GM19395 (cell line): ENCODE measurements around the gene MED13.
"Not testable (repeated sequence)": the region's sequence is repeated elsewhere in the genome, so short reads cannot be mapped to it uniquely, and the experiment has no call there.

Experiments
- ATAC-seq: cut with Tn5 transposase; IDR thresholded peaks from one replicate; pipeline ENCODE4 v1.9.1; 2021; ENCODE audit warnings: mild to moderate bottlenecking, moderate library complexity; ENCODE audit not compliant: unreplicated experiment

Gene MED13

DNA sequence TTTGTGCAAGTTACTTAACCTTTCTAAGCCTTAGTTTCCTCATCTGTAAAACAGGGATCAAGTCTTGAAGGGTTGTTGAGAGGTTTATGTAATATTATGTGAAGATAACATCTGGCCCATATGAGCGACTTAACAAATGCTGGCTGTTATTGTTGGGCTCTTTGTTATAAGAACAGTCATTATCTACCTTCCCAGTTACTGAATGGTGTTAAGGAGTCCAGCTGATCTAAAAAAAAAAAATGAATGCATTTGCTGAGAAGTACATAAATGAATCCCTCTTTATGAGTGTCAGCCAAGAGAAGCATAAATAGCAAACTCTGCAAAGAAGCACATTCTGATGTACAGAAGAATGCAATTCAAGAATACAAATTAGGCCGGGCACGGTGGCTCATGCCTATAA, 24.3 kb upstream of the MED13 start:
- ATAC-seq, result no peak

DNA sequence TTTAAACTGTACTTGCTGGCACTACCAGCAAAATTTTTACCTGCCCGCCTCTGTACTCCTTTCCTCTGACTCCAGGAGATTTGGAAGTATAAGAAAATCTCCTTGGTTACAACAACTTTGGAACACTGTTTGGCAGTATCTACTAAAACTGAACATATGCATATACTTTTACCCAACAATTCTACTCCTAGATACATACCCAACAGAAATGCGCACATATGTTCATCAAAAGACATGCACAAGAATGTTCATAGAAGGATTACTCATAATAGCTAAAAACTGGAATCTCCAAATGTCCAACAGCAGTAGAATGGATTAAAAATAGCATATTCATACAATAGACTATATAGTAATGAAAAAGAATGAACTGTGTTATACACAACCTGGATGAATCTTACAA, 21.7 kb upstream of the MED13 start:
- no peak for ATAC-seq

DNA sequence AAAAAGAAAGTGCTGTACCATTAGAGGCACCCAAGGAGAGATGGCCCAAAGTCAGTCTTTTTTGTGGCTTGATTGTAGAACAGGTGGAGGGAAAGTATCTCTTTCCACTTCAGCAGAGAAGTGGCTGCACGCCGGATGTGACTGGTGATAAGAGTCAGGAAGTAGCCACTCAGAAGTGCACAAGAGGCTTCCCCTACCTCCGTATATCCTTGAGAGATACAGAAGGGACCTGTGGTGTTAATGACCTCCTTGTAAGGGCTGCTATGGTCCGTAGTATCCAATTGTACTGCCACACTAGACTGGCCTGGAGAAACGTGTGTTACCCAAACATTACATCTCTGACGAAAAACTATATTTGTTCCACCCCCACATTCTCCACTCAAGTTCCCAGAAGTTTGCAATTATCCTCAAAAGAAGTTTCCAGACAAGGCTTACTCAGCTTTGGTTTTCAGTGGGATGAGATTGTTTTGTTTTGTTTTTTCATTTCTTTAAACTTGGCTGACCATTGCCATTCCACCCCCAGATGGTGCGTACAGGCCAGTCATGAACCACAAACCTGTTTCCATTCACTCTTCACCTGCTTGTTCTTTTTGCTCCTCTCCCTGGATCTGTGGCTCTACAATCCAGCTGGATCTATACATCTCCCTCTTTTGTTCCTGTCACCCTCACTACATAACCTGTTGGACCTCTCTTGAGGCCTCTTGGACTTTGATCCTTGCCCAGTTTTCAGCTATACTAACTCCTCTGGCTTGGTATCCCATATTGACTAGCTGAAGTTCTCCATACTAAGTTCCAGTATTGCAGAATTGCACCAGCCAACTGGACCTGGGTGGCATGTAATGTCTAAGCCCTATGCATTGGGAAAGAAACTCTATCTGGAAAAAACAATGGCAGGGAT, 20.7 kb upstream of the MED13 start:
- peak; percentile 68 for ATAC-seq

DNA sequence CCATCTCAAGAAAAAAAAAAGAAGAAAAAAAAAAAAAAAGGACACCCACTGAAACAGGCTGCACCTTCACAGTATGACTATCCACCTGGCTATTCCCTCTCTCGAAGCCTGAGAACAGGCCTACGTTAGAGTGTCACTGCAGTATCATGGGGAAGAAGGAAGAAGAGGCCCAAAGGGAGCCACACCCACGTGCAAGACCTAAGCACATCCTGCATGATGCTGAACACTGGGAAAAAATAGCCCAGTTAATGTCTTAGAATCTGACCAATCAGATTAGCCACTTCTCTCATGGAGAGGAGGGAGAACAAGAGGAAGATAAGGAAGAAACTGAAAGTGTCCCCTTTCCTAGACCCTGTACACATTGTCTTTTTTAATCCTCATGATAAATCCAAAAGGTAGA, 19.5 kb upstream of the MED13 start:
- ATAC-seq, result no peak

DNA sequence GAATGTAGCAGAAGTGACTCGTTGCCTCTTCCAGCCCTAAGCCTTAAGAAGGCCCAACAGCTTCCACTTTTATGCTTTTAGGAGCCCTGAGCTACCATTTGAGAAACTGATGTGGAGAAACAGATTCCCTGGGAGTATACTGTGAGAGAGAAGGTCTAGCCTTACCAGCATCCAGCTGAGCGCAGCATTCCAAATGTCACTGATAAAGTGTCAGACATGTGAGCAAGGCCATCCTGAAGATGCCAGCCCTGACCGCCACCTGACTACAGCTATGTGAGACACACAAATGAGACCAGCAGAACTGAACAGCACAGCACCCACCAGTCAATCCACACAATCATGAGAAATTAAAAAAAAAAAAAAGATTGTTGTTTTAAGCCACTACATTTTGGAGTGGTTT, 18.6 kb upstream of the MED13 start:
- no peak for ATAC-seq

DNA sequence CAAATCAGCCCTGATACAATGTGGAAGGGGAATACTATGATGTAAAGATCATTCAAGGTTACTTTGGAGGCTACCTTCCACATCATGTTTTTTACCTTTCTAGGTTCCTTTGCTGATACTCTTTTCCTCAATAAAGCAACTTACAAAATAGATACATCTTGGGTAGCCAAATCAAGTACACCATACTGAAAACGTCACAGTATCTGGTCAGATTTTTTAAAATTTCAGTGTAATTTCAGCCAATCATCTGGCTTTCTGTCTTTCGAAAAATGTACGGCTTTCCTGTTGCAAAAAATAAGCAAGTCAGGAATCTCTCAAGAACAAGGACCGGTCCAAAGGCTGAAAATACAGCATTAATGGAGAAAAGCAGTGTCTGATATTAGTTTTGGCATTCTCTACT, 15.6 kb upstream of the MED13 start:
- no peak for ATAC-seq

DNA sequence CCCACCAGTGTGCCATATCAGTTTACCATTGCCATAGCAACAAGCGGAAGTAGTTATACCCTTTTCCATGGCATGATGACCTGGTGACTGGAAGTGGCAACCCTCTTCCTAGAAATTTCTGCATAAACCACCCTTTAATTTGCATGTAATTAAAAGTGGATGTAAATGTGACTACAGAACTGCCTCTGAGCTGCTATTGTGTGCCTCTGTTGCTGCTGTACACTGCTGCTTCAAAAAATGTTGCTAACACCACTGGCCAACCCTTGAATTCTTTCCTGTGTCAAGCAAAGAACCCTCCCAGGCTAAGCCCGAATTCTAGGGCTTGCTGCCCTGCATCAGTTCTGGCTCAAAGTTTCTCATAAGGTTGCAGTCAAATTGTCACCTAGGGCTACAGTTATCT, 12.9 kb upstream of the MED13 start:
- ATAC-seq, result no peak

DNA sequence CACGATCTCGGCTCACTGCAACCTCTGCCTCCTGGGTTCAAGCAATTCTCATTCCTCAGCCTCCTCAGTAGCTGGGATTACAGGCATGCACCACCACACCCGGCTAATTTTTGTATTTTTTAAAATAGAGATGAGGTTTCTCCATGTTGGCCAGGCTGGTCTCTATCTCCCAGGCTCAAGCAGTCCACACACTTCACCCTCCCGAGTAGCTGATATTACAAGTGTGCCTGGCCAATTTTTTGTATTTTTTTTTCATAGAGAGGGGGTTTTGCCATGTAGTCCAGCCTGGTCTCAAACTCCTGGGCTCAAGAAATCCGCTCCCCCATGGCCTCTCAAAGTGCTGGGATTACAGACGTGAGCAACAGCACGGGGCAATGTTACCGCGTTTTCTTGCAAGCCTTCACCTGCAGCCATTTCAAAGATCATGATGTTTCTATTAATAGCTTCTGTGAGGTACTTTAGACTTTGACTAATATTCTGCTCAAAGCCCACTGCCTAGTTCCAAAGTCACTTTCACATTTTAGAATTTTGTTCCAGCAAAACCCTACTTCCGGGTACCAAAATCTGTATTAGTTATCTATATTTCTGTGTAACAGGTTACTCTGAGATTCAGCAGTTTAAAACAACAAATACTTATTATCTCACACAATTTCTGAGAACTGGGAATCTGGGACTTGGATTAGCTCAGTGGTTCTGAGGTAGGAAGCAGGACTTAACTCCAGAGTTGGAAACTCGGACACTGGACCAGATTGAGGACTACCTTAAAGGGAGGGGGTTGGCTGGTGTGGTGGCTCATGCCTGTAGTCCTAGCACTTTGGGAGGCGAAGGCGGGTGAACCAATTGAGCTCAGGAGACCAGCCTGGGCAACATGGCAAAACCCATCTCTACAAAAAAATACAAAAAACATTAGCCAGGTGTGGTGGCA, 12.0 kb upstream of the MED13 start:
- ATAC-seq, result no peak

DNA sequence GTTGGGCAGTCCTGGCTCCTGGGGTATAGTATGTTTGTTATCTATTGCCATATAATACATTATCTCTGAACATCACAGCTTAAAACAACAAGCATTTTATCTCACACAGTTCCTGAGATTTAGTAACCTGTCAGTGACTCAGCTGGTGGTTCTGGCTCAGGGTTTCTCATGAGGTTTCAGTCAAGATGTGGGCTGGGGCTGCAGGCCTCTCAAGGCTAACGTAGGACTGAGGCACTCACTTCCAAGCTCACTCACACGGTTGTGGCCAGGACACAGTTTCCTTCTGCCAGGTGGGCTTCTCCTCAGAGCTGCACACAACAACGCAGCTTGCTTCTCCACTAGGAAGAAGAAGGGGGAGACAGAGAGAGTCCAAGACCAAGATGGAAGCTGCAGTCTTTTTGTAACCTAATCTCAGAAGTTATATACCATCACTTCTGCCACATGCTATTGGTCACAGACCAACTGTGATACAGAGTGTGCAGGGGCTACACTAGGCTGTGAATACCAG, 10.3 kb upstream of the MED13 start:
- ATAC-seq, result no peak

DNA sequence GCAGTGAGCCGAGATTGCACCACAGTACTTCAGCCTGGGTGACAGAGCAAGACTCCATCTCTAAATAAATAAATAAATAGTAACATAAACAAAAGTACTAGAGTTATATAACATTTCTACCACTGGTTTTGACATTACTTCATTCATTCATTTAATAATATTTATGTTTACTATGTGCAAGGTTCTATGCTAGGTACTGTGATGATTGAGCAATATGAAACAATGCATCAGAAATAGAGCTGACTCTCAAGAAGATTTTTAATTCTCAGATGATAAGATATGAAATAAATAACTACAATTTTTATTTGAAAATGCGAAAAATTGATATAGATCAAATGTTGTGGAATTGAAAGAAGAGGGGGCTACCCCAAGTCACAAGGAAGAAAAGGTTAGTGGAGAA, 8.9 kb upstream of the MED13 start:
- no peak for ATAC-seq

DNA sequence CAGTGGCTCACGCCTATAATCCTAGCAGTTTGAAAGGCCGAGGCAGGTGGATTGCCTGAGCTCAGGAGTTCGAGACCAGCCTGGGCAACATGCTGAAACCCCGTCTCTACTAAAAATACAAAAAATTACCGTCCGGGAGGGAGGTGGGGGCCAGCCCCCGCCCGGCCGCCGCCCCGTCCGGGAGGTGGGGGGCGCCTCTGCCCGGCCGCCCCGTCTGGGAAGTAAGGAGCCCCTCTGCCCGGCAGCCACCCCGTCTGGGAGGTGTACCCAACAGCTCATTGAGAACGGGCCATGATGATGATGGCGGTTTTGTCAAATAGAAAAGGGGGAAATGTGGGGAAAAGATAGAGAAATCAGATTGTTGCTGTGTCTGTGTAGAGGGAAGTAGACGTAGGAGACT, 7.8 kb upstream of the MED13 start:
- not testable (repeated sequence) for ATAC-seq

DNA sequence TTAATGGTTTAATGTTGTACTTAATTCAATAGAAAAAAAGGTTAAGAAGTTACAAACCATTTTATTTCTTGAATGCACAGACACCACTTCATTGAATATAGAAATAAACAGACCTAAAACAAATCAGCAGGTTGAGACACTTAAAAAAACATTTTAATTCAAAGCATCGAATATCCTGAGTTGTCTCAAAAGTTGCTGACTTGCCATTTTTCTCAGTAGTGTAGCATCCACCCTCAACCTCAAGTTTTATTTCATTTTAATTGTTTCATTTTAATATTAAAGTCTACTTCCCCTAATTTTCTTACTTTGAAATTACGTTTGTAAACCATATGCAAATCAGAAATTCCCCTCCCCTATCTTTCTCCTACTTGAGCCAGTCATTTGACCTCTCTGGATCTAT, 5.8 kb upstream of the MED13 start:
- no peak for ATAC-seq

DNA sequence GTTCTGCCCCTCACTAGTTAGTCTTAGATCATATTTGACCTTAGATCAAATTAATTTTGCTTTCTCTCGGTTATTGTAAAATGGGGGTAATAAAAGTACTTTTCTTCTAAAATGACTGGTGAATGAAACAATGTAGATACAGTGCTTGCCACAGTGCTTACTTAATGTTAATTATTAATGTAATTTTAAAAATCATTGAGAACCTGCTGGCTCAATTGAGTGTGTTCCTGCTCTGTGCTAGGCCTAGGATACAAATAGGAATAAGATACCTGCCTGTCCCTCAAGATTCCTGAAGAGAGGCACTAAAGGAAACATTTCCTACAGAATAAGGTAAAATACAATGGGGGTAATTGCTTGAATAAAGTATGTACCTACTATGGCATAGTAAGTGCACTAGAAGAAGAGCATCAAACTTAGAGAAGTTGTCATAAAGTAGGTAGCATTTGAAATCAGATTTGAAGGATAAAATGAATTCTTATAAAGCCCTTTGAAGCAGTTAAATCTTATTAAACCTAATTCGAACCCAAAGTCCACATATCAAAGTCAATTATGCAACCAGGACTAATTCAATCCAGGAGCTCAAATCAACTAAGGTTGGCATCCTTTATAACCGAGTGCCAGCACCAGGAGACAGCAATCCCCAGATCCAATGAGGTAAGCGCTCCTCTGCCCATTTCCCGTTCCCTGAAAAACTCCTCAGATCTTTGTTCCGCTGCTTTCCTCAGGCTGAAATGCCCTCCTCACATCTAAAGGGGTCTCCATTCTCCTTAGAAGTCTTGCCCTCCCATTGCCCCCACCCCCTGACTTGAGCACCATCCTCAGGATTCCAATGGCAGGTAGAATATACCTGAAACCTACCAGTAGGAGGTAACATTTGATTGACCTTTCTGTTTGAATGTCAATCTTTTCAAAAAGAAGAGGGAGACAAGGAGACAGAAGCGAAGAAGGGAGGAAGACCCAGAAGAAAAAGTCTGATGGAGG, 2.4 kb upstream of the MED13 start:
- ATAC-seq, result no peak

DNA sequence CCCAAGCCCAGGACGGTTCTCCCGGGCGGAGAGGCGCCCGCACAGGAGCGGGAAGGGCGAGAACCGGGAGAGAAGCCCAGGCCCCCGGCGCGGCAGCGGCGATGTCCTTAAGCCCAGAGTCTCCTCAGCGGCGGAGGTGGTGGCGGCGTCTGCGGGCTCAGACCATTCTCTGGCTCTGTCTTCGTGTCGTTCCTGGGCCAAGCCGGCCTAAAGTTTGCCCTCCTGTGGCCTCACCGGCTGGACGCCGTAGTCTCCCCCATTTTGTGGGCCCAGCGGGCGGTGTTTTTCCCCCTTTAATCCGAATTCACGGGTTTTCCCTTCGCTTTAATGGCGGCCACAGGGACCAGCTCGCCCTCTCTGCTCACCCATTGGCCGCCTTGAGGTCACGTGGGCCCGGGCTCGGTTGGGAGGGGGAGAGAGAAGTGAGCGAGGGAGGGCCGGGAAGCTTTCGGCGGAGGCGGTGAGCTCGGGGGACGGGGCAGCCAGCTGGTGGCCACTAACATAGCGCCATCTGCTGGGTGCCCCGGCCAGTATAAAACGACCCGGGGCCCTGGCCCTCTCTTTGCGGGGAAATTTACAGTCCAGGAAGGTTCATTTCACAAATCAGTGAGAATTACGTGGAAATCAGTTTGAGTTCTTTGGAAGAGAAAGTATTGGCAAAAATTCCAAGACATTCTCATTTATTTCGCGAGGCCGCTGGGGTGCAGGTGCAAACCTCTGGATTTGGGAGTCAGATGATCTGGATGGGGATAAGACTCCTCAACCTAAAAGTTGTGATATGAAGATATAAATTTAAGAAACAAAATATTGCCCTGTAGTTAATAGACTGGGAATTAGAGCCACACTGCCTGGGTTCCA, 762 bp upstream of the MED13 start:
- peak; percentile 92 for ATAC-seq

DNA sequence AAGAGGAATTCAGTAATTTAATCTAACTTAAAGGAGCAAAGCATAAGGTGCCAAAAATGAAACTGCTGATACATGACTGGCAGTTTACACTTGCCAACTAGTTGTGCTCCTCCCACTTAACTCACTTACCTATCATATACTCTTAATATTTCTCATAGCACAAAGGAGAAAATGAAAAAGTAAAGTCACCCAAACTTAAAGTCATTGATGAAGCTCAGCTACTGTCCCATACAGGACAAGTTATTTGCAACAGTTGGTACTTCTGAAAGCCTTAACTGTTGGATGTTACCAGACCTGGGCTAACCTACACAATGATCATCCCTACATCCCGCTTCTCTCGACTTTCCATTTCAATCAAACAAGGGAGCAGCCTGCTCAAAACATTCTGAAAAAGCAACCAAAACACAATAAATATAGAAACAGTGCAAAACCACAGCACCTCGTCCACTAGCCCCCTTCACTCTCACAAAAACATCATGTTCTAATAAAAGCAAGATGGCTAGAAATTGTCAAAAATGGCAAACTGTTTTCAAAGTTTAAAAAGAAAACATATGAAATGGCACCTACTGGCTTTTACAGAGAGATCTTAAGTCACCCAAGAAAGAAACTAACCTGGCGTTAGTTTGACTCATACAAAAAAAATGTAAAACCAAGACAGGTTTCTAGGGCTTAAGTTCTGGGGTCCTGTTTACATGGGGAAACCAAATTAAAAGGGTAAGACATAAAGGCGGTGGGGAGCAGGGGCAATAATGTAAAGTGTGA, 868 bp downstream of the MED13 start:
- ATAC-seq, result no peak

DNA sequence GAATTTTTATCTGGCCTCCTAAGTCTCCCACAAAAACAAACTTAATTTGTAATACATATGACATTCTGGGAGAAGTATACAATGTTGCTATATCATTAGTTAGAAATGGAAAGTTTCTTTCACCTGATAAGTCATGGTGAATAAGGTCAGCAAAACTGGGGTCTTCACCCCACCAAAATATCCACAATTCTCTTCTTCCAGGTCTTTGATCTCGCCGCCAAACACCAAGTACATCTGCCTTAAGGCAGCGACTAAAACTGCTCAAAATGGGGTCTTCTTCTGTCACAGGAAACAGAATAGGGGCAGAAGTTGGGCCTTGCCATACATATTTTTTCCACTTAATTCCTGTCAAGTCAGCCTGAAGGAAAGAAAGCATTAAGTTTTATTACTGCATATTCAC, 2.1 kb downstream of the MED13 start:
- ATAC-seq, result no peak

DNA sequence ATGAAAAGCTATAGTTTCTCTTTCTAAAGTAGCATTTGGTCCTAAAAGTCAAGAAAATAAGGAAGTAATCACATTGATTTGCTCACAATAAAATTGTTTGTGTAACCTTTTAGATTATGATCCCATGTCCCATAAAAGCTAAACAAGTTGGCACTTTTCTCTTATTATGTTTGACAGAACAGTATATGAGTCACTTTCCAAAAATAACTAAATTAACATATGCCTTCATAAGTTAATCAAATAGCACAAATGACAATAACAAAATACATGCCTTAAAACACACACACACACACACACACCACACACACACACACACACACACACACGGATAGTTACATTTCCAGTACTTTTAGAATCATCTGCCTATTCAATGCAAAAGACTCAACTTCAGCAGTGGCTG, 2.8 kb downstream of the MED13 start:
- ATAC-seq, result no peak

DNA sequence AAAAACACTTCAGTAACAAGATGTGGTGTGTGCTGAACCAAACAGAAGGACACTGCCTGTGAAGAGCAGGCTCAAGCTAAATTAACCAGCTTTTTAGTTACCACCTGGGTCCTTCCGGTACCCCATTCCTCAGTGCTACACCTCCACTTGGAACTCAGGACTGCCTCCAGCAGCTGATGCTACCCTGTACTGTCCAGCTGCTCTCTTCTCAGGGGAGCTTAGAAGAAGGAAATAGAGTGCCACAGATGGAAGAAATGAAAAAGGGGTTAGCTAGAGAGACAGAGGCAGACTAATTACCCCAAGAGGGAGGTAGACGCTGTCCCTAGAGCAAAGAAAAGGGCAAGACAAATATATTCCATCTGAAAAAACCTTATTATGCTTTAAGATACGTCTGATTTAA, 5.7 kb downstream of the MED13 start:
- no peak for ATAC-seq

DNA sequence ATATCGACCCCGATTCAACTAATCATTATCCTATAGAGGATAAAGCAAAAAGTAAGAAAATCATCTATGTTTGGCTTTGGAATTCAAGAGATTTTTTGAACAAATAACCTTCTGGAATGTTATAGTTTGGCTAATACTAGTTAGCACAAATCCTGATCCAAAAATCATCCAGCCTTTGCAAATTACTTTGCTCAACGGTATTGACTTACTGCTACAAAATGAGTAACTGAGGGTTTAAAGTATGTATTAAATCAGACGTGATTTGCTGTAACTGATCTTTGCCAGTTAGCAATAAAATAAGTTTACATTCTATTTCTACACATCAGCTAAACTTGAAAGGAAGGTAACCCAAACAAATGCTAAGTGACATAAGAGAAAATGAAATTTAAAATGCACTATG, 6.5 kb downstream of the MED13 start:
- ATAC-seq, result no peak
